Neural cell (in vitro differentiated cells): Measurements from ENCODE around the gene POPDC2.

Source experiments
- CTCF ChIP-seq: fragments of 450-650 bp; IDR thresholded peaks from 2 replicates; pipeline ENCODE4 v1.5.1; 2014; ENCODE audit warnings: antibody characterized with exemption, mild to moderate bottlenecking, moderate library complexity; ENCODE audit not compliant: poor library complexity, severe bottlenecking
- EP300 ChIP-seq: fragments of 450-650 bp; conservative IDR thresholded peaks from 2 replicates; pipeline ENCODE4 v1.6.1; 2014; ENCODE audit warnings: antibody characterized with exemption, mild to moderate bottlenecking, moderate library complexity; ENCODE audit not compliant: poor library complexity, severe bottlenecking
- EZH2 ChIP-seq: fragments of 200-600, 300-800 bp; shearing (Covaris generic), sonication (generic); IDR thresholded peaks from 2 replicates; pipeline ENCODE4 v1.6.1; 2014; ENCODE audit warnings: antibody characterized with exemption, low read length, borderline replicate concordance, mild to moderate bottlenecking; ENCODE audit not compliant: insufficient read depth, poor library complexity, severe bottlenecking
- POLR2AphosphoS5 ChIP-seq: IDR thresholded peaks from 2 replicates; pipeline ENCODE4 v1.6.1; 2012
- REST ChIP-seq: IDR thresholded peaks from 2 replicates; pipeline ENCODE4 v1.6.1; 2012; ENCODE audit warnings: borderline replicate concordance

- TF ChIP-seq CTCF (no peak), EP300 (no peak), EZH2 (no peak), REST (no peak), POLR2AphosphoS5 (no peak)
These were observed 6.5 kb downstream of the POPDC2 start for GRCh38 chr3:119653876-119654275.
